ENCODE data around the gene DYRK2. TPM values are rescaled to one million over a fixed set of nuclear protein-coding genes. Genes with fewer than 3 reads are reported as not detected.

The DYRK2 gene
- total and polyA plus RNA-seq, 2 experiments from 2014 or later = 7.4 to 20.3 TPM

- Histone ChIP-seq H3K9me3 (ENCODE audit: low read depth) (no peaks in the 10 kb centered on the region), H2AFZ (no peak overlapping the region), H3K79me2 (ENCODE audit: insufficient read depth) (no peaks in the 10 kb centered on the region), H3K4me2 (ENCODE audit: unreplicated experiment) (no peak overlapping the region), H3K9me2 (ENCODE audit: insufficient read depth) (no peaks in the 10 kb centered on the region), H3K27ac (no peak overlapping the region), H3K4me3 (no peak overlapping the region), H3K4me1 (ENCODE audit: insufficient read depth) (peaks cover 28% of the 10 kb centered on the region), H3F3A (ENCODE audit: insufficient read depth) (peaks cover 32% of the 10 kb centered on the region), H4K20me1 (ENCODE audit: insufficient read depth) (no peaks in the 10 kb centered on the region), H3K27me3 (replicated peaks; ENCODE audit: insufficient read depth) (no peaks in the 10 kb centered on the region), H3K36me3 (ENCODE audit: low read depth) (no peaks in the 10 kb centered on the region), H3K9ac (no peak overlapping the region)
- TF ChIP-seq EZH2 (IDR thresholded peaks at IDR 0.05; ENCODE audit: insufficient read depth, poor library complexity, severe bottlenecking) = no peak
- TF ChIP-seq EZH2phosphoT487 (IDR thresholded peaks at IDR 0.05; ENCODE audit: insufficient read depth, low read depth) = no peak
- in situ Hi-C loops (cut with MboI) = no loop called here
- no peak for DNase-seq
- 95 to 99% methylated on average over 4 of the region's 4 CpGs for WGBS, 2 experiments (ENCODE audit: low coverage in 1 of 2, low lambda C conversion rate in 2 of 2, missing lambda C conversion rate in 2 of 2)
These were observed 55.5 kb downstream of the DYRK2 start for GRCh38 chr12:67704071-67704470.

- Histone ChIP-seq H3K4me2 (ENCODE audit: unreplicated experiment) (peak overlapping the region; percentile 40), H3F3A (ENCODE audit: insufficient read depth) (peaks cover 21% of the 10 kb centered on the region; the same call in 1 of the 2 replicates), H4K20me1 (ENCODE audit: insufficient read depth) (no peaks in the 10 kb centered on the region), H3K4me1 (ENCODE audit: insufficient read depth) (peaks cover 27% of the 10 kb centered on the region), H3K4me3 (no peak overlapping the region), H3K27ac (0 out of 2 replicates have a peak overlapping the region, but pooled peaks have one; percentile 6), H3K9me3 (ENCODE audit: low read depth) (no peaks in the 10 kb centered on the region), H3K36me3 (ENCODE audit: low read depth) (no peaks in the 10 kb centered on the region), H3K9me2 (ENCODE audit: insufficient read depth) (no peaks in the 10 kb centered on the region), H2AFZ (no peak overlapping the region), H3K9ac (no peak overlapping the region), H3K79me2 (ENCODE audit: insufficient read depth) (no peaks in the 10 kb centered on the region), H3K27me3 (replicated peaks; ENCODE audit: insufficient read depth) (no peaks in the 10 kb centered on the region)
- 40 to 43% methylated on average over 6 of the region's 6 CpGs for WGBS, 2 experiments (ENCODE audit: low coverage in 1 of 2, low lambda C conversion rate in 2 of 2, missing lambda C conversion rate in 2 of 2)
- no peak for TF ChIP-seq EZH2 (IDR thresholded peaks at IDR 0.05; ENCODE audit: insufficient read depth, poor library complexity, severe bottlenecking)
- TF ChIP-seq EZH2phosphoT487 (IDR thresholded peaks at IDR 0.05; ENCODE audit: insufficient read depth, low read depth) = no peak
- DNase-seq = peak; percentile 67
- in situ Hi-C loops (cut with MboI) = no loop called here
These were observed 57.1 kb downstream of the DYRK2 start for GRCh38 chr12:67705394-67706370.

- Histone ChIP-seq H3K27ac (no peak overlapping the region), H3K9me2 (ENCODE audit: insufficient read depth) (no peaks in the 10 kb centered on the region), H3K27me3 (replicated peaks; ENCODE audit: insufficient read depth) (no peaks in the 10 kb centered on the region), H3K79me2 (ENCODE audit: insufficient read depth) (no peaks in the 10 kb centered on the region), H3K4me3 (no peak overlapping the region), H3K4me1 (ENCODE audit: insufficient read depth) (peaks cover 21% of the 10 kb centered on the region), H4K20me1 (ENCODE audit: insufficient read depth) (no peaks in the 10 kb centered on the region), H3K9me3 (ENCODE audit: low read depth) (no peaks in the 10 kb centered on the region), H3K9ac (no peak overlapping the region), H3K4me2 (ENCODE audit: unreplicated experiment) (no peak overlapping the region), H2AFZ (no peak overlapping the region), H3K36me3 (ENCODE audit: low read depth) (no peaks in the 10 kb centered on the region), H3F3A (ENCODE audit: insufficient read depth) (peaks cover 10% of the 10 kb centered on the region; the same call in 1 of the 2 replicates)
- DNase-seq = no peak
- TF ChIP-seq EZH2 (IDR thresholded peaks at IDR 0.05; ENCODE audit: insufficient read depth, poor library complexity, severe bottlenecking) (no peak), EZH2phosphoT487 (IDR thresholded peaks at IDR 0.05; ENCODE audit: insufficient read depth, low read depth) (no peak)
- 92 to 100% methylated on average over 4 of the region's 4 CpGs for WGBS, 2 experiments (ENCODE audit: low coverage in 1 of 2, low lambda C conversion rate in 2 of 2, missing lambda C conversion rate in 2 of 2)
- in situ Hi-C loops (cut with MboI) = no loop called here
These were observed 60.9 kb downstream of the DYRK2 start for GRCh38 chr12:67709367-67709954.

- Histone ChIP-seq H3F3A (ENCODE audit: insufficient read depth) (peaks cover 4% of the 10 kb centered on the region; the same call in 1 of the 2 replicates), H3K4me2 (ENCODE audit: unreplicated experiment) (no peak overlapping the region), H3K9me3 (ENCODE audit: low read depth) (no peaks in the 10 kb centered on the region), H3K4me3 (no peak overlapping the region), H3K79me2 (ENCODE audit: insufficient read depth) (no peaks in the 10 kb centered on the region), H3K9me2 (ENCODE audit: insufficient read depth) (no peaks in the 10 kb centered on the region), H3K27ac (no peak overlapping the region), H3K4me1 (ENCODE audit: insufficient read depth) (peaks cover 22% of the 10 kb centered on the region), H4K20me1 (ENCODE audit: insufficient read depth) (no peaks in the 10 kb centered on the region), H3K27me3 (replicated peaks; ENCODE audit: insufficient read depth) (no peaks in the 10 kb centered on the region), H3K36me3 (ENCODE audit: low read depth) (no peaks in the 10 kb centered on the region), H2AFZ (0 out of 2 replicates have a peak overlapping the region, but pooled peaks have one; percentile 6), H3K9ac (no peak overlapping the region)
- WGBS, 2 experiments (ENCODE audit: low coverage in 1 of 2, low lambda C conversion rate in 2 of 2, missing lambda C conversion rate in 2 of 2) = 37 to 44% methylated on average over 3 of the region's 3 CpGs
- in situ Hi-C loops (cut with MboI) = no loop called here
- TF ChIP-seq EZH2 (IDR thresholded peaks at IDR 0.05; ENCODE audit: insufficient read depth, poor library complexity, severe bottlenecking) (no peak), EZH2phosphoT487 (IDR thresholded peaks at IDR 0.05; ENCODE audit: insufficient read depth, low read depth) (no peak)
- peak; percentile 66 for DNase-seq
These were observed 62.0 kb downstream of the DYRK2 start for GRCh38 chr12:67710582-67710981.

Data from GM23248 (cell line).